GM18505 (cell line): ENCODE measurements around the gene MROH2A.
"Not testable (repeated sequence)": the region's sequence is repeated elsewhere in the genome, so short reads cannot be mapped to it uniquely, and the experiment has no call there.

Experiments
- ATAC-seq: cut with Tn5 transposase; IDR thresholded peaks from one replicate; pipeline ENCODE4 v1.9.1; 2021; ENCODE audit not compliant: unreplicated experiment
- POLR2A ChIP-seq: IDR thresholded peaks from 4 replicates; pipeline ENCODE4 v1.6.1; 2011; ENCODE audit warnings: borderline replicate concordance; ENCODE audit not compliant: insufficient read depth, insufficient read length; ENCODE audit errors: extremely low read depth

The MROH2A gene

GRCh38 chr2:233778030-233778429, at the start of gene MROH2A:
Gene MROH2A, plus strand, starts transcription at chr2:233778330. Its CDS starts 1,029 bp downstream, at chr2:233779359.
- no peak for TF ChIP-seq POLR2A
- no peak for ATAC-seq

GRCh38 chr2:233728723-233729301, 49.3 kb upstream of the MROH2A start, which contains the start of gene UGT1A3:
Gene UGT1A3, plus strand, starts transcription at chr2:233729042. Its CDS starts 85 bp downstream, at chr2:233729127.
- ATAC-seq: no peak
- no peak for TF ChIP-seq POLR2A

GRCh38 chr2:233736868-233737653, 41.1 kb upstream of the MROH2A start:
- ATAC-seq: not testable (repeated sequence)

DNA sequence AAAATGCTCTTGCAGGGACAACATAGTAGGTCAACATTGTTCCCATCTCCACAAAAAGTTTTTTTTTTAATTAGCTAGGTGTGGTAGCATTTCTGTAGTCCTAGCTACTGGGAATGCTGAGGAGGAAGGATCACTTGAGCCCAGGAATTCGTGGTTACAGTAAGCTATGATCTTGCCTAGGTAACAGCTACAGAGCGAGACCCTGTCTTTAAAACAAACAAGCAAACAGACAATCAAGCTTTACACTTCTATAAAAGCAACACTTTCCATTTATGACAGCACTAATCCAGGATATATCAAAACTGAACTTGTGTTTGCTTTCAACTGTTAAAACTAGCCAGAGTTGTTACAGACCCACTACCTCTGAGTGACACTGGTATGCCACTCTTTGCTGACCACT, 37.3 kb upstream of the MROH2A start:
- TF ChIP-seq POLR2A: no peak

GRCh38 chr2:233743464-233744259, 34.5 kb upstream of the MROH2A start:
- no peak for ATAC-seq
- no peak for TF ChIP-seq POLR2A

More for the DNA sequence above, 37.3 kb upstream of the MROH2A start:
- no peak for ATAC-seq

- no peak for ATAC-seq
- TF ChIP-seq POLR2A: no peak
These were observed 32.9 kb upstream of the MROH2A start for GRCh38 chr2:233745073-233745755.

DNA sequence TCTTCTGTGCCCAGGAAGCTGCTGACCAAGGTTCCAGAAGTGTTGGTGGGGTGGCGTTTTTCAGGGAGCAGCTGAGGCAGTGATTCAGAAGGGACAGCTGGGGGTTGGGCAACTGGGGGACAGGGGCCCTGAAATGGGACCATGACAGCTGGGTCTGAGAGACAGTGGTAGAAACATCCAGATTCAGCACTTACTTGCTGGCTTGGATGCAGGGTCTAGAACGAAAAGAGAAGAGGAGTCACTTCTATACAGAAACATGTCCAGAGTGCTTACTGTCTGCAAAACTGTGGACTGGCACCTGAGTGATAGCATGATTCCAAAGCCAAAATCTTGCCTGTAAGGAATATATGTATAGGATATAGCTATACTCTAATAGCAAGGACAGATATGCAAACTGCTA, 32.3 kb upstream of the MROH2A start:
- ATAC-seq: not testable (repeated sequence)

GRCh38 chr2:233746475-233747282, 31.5 kb upstream of the MROH2A start:
- TF ChIP-seq POLR2A: no peak
- ATAC-seq: no peak

GRCh38 chr2:233747283-233747544, 30.9 kb upstream of the MROH2A start:
- no peak for TF ChIP-seq POLR2A

GRCh38 chr2:233750689-233751088, 27.4 kb upstream of the MROH2A start:
- ATAC-seq: not testable (repeated sequence)

More at GRCh38 chr2:233747283-233747544, 30.9 kb upstream of the MROH2A start:
- no peak for ATAC-seq

DNA sequence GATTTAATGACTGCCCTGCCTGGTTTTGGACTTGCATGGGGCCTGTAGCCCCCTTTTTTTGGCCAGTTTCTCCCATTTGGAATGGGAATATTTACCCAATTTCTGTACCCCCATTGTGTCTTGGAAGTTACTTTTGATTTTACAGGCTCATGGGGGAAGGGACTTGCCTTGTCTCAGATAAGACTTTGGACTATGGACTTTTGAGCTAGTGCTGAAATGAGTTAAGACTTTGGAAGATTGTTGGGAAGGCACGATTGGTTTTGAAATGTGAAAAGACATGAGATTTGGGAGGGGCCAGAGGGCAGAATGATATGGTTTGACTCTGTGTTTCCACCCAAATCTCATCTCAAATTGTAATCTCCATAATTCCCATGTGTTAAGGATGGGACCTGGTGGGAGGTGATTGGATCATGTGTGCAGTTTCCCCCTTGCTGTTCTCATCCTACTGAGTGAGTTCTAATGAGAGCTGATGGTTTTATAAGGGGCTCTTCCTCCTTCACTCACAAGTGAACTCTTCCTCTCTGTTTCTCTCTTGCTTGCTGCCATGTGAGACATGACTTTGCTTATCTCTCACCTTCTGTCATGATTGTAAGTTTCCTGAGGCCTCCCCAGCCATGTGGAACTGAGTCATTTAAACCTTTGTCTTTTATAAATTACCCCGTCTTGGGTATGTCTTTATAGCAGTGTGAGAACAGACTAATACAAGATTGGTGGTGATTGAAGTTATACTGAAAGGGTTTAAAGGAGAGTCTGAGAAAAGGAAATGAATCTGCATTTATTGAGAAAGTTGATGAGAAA, 26.7 kb upstream of the MROH2A start:
- ATAC-seq: not testable (repeated sequence)

GRCh38 chr2:233754872-233755611, 23.1 kb upstream of the MROH2A start:
- no peak for ATAC-seq
- no peak for TF ChIP-seq POLR2A
